H1 (cell line): ENCODE measurements around the gene PGM3. TPM values are rescaled to one million over a fixed set of nuclear protein-coding genes. Genes with fewer than 3 reads are reported as not detected.

ENCODE experiments used
- CTCF ChIA-PET: fragments of 300-600 bp; sonication (Branson Sonifier 250); formaldehyde crosslinking; loops from one replicate; lab custom pipeline; 2021; ENCODE audit not compliant: partially characterized antibody; lab: Charles Lee
- POLR2A ChIA-PET: fragments of 300-600 bp; sonication (Branson Sonifier 250); formaldehyde crosslinking; loops from one replicate; lab custom pipeline; 2021; ENCODE audit warnings: inconsistent platforms; ENCODE audit not compliant: partially characterized antibody; lab: Charles Lee
- DNase-seq, 2 experiments: peaks; one replicate each; pipeline versions ENCODE4 v3.0.0 to v3.0.0-alpha.2; 2010 to 2022; ENCODE audit warnings: low spot score in 2 of 2, low read depth in 1 of 2, mixed read lengths in 1 of 2
- FAIRE-seq: peaks from 2 replicates; lab custom pipeline; 2011; peaks lifted over from hg19 to GRCh38; lab: Jason Lieb, UNC
- H2AFZ ChIP-seq: 2 replicates; pipeline ENCODE4 v1.8.1; 2012; ENCODE audit warnings: low read length, inconsistent platforms
- H2AK5ac ChIP-seq: 2 replicates; pipeline ENCODE4 v1.6.1; 2013; ENCODE audit warnings: low read depth, low read length
- H2BK120ac ChIP-seq: replicated peaks from 2 replicates; pipeline ENCODE3; 2013; ENCODE audit warnings: low read depth, low read length, inconsistent platforms
- H2BK12ac ChIP-seq: 2 replicates; pipeline ENCODE4 v1.6.1; 2013; ENCODE audit warnings: low read depth, low read length
- H2BK15ac ChIP-seq: 2 replicates; pipeline ENCODE4 v1.6.1; 2013; ENCODE audit warnings: low read length
- H2BK20ac ChIP-seq: 2 replicates; pipeline ENCODE4 v1.6.1; 2013; ENCODE audit warnings: low read length
- H2BK5ac ChIP-seq: 2 replicates; pipeline ENCODE4 v1.6.1; 2013; ENCODE audit warnings: low read depth, low read length
- H3K14ac ChIP-seq: 2 replicates; pipeline ENCODE4 v1.6.1; 2013; ENCODE audit warnings: inconsistent platforms; ENCODE audit not compliant: insufficient read length
- H3K18ac ChIP-seq: 2 replicates; pipeline ENCODE4 v1.6.1; 2013; ENCODE audit warnings: low read length; ENCODE audit errors: extremely low read depth
- H3K23ac ChIP-seq: 2 replicates; pipeline ENCODE4 v1.6.1; 2013; ENCODE audit warnings: inconsistent platforms; ENCODE audit not compliant: insufficient read length
- H3K23me2 ChIP-seq: 2 replicates; pipeline ENCODE4 v1.6.1; 2013; ENCODE audit warnings: low read depth, low read length
- H3K27ac ChIP-seq: 2 replicates; pipeline ENCODE4 v1.6.1; 2011; ENCODE audit warnings: low read depth, low read length, inconsistent platforms
- H3K27me3 ChIP-seq, 4 experiments: replicated peaks in 1 of 4; 1 replicate in 1 of 4; 2 replicates in 3 of 4; pipeline versions ENCODE4 v1.6.1 to v1.8.1; 2011 to 2013; ENCODE audit warnings: low read length in 3 of 4, mild to moderate bottlenecking in 3 of 4, inconsistent platforms in 2 of 4, mixed read lengths in 2 of 4, moderate library complexity in 1 of 4; ENCODE audit not compliant: control insufficient read depth in 3 of 4, insufficient read depth in 3 of 4; ENCODE audit errors: extremely low read depth in 1 of 4
- H3K36me3 ChIP-seq, 4 experiments: 2 replicates each; pipeline versions ENCODE4 v1.6.1 to v1.8.1; 2011 to 2013; ENCODE audit warnings: mild to moderate bottlenecking in 4 of 4, low read length in 3 of 4, moderate library complexity in 2 of 4, control low read depth in 1 of 4, inconsistent platforms in 1 of 4; ENCODE audit not compliant: insufficient read depth in 4 of 4, control insufficient read depth in 2 of 4
- H3K4ac ChIP-seq: replicated peaks from 2 replicates; pipeline ENCODE3; 2013; ENCODE audit warnings: low read length, low read depth, mixed read lengths, inconsistent platforms; ENCODE audit not compliant: insufficient read length
- H3K4me1 ChIP-seq, 4 experiments: replicated peaks in 1 of 4; 1 replicate in 1 of 4; 2 replicates in 3 of 4; pipeline versions ENCODE4 v1.6.1 to v1.8.1; 2011 to 2013; ENCODE audit warnings: low read length in 3 of 4, inconsistent platforms in 2 of 4, mixed read lengths in 1 of 4; ENCODE audit not compliant: insufficient read depth in 4 of 4, control insufficient read depth in 3 of 4
- H3K4me2 ChIP-seq, 2 experiments: 2 replicates each; pipeline versions ENCODE4 v1.6.1 to v1.8.1; 2011 to 2013; ENCODE audit warnings: low read depth in 2 of 2, low read length in 2 of 2, control low read depth in 1 of 2, inconsistent platforms in 1 of 2, mild to moderate bottlenecking in 1 of 2; ENCODE audit not compliant: insufficient read depth in 1 of 2
- H3K4me3 ChIP-seq, 4 experiments: fragments of 200-600, 300-600 bp in 1 of 4; sonication (generic), shearing (Covaris generic), sonication (Bioruptor Twin) in 1 of 4; 2 replicates each; pipeline versions ENCODE4 v1.5.1 to v1.8.1; 2011 to 2016; ENCODE audit warnings: low read length in 4 of 4, low read depth in 3 of 4, control low read depth in 2 of 4, inconsistent platforms in 2 of 4, mild to moderate bottlenecking in 2 of 4, mixed read lengths in 1 of 4, moderate library complexity in 1 of 4; ENCODE audit not compliant: insufficient read depth in 2 of 4; ENCODE audit errors: extremely low read depth in 1 of 4
- H3K56ac ChIP-seq: replicated peaks from 2 replicates; pipeline ENCODE3; 2013; ENCODE audit warnings: low read depth, mild to moderate bottlenecking, mixed read lengths, low read length, inconsistent platforms; ENCODE audit not compliant: insufficient read length
- H3K79me1 ChIP-seq: 2 replicates; pipeline ENCODE4 v1.6.1; 2013; ENCODE audit warnings: low read depth, low read length, control low read depth
- H3K79me2 ChIP-seq, 2 experiments: 2 replicates each; pipeline versions ENCODE4 v1.6.1 to v1.8.1; 2012 to 2013; ENCODE audit warnings: low read length in 2 of 2, mild to moderate bottlenecking in 2 of 2, inconsistent platforms in 1 of 2; ENCODE audit not compliant: insufficient read depth in 2 of 2, control insufficient read depth in 1 of 2
- H3K9ac ChIP-seq, 4 experiments: replicated peaks in 1 of 4; 1 replicate in 1 of 4; 2 replicates in 3 of 4; pipeline versions ENCODE4 v1.6.1 to v1.8.1; 2011 to 2013; ENCODE audit warnings: low read depth in 3 of 4, low read length in 3 of 4, control low read depth in 2 of 4, mild to moderate bottlenecking in 2 of 4, moderate library complexity in 2 of 4, inconsistent platforms in 1 of 4; ENCODE audit errors: extremely low read depth in 1 of 4
- H3K9me3 ChIP-seq, 2 experiments: 2 replicates each; pipeline versions ENCODE4 v1.6.1 to v1.8.1; 2012 to 2013; ENCODE audit warnings: mild to moderate bottlenecking in 2 of 2, moderate library complexity in 2 of 2, control low read depth in 1 of 2, inconsistent platforms in 1 of 2, low read depth in 1 of 2, low read length in 1 of 2, mixed read lengths in 1 of 2; ENCODE audit not compliant: insufficient read depth in 2 of 2
- H4K20me1 ChIP-seq, 2 experiments: replicated peaks in 1 of 2; 2 replicates each; pipeline versions ENCODE3 to v1.8.1; 2011 to 2013; ENCODE audit warnings: inconsistent platforms in 2 of 2, low read length in 2 of 2, mild to moderate bottlenecking in 1 of 2; ENCODE audit not compliant: insufficient read depth in 2 of 2, control insufficient read depth in 1 of 2
- H4K5ac ChIP-seq: 2 replicates; pipeline ENCODE4 v1.6.1; 2013; ENCODE audit warnings: low read length, low read depth, mixed read lengths, inconsistent platforms; ENCODE audit not compliant: insufficient read length
- H4K8ac ChIP-seq: 2 replicates; pipeline ENCODE4 v1.8.0; 2013; ENCODE audit warnings: mild to moderate bottlenecking, moderate library complexity, low read length, inconsistent platforms; ENCODE audit not compliant: insufficient read depth; ENCODE audit errors: extremely low read depth
- H4K91ac ChIP-seq: replicated peaks from 2 replicates; pipeline ENCODE3; 2013; ENCODE audit warnings: low read length, mixed read lengths, inconsistent platforms; ENCODE audit not compliant: insufficient read length
- ASH2L ChIP-seq: fragments of 200-600, 300-600 bp; sonication (generic); IDR thresholded peaks from one replicate; pipeline ENCODE4 v1.7.1; 2017; ENCODE audit warnings: low read length
- CEBPB ChIP-seq: IDR thresholded peaks from 2 replicates; pipeline ENCODE4 v1.6.1; 2012; ENCODE audit warnings: low read depth, low read length
- CHD2 ChIP-seq: IDR thresholded peaks from 2 replicates; pipeline ENCODE4 v1.6.1; 2012; ENCODE audit warnings: low read length, improper control_type of control experiment
- JUND ChIP-seq: IDR thresholded peaks from 2 replicates; pipeline ENCODE4 v1.6.1; 2011; ENCODE audit warnings: mild to moderate bottlenecking, improper control_type of control experiment, low read length
- NRF1 ChIP-seq: IDR thresholded peaks from 2 replicates; pipeline ENCODE4 v1.6.1; 2011; ENCODE audit warnings: mild to moderate bottlenecking, low read depth, low read length, improper control_type of control experiment
- POLR2AphosphoS5 ChIP-seq: IDR thresholded peaks from 2 replicates; pipeline ENCODE4 v1.6.1; 2011; ENCODE audit warnings: low read depth, low read length
- SIN3A ChIP-seq, 2 experiments: IDR thresholded peaks in 1 of 2; conservative IDR thresholded peaks in 1 of 2; 2 replicates each; pipeline ENCODE4 v1.6.1; 2011 to 2012; ENCODE audit warnings: low read length in 2 of 2, improper control_type of control experiment in 1 of 2, low read depth in 1 of 2, mild to moderate bottlenecking in 1 of 2
- SP2 ChIP-seq: IDR thresholded peaks from 2 replicates; pipeline ENCODE4 v1.6.1; 2012; ENCODE audit warnings: mild to moderate bottlenecking, low read length, inconsistent platforms
- SUZ12 ChIP-seq: fragments of 200-600 bp; sonication (generic); IDR thresholded peaks from 2 replicates; pipeline ENCODE4 v1.6.1; 2012; ENCODE audit warnings: mild to moderate bottlenecking, inconsistent platforms, low read length, moderate library complexity, mixed read lengths
- YY1 ChIP-seq: IDR thresholded peaks from 2 replicates; pipeline ENCODE4 v1.6.1; 2011; ENCODE audit warnings: low read depth, mild to moderate bottlenecking, low read length
- WGBS, 2 experiments: shearing (Covaris generic) in 1 of 2; methylation state at CpG; one replicate each; pipeline versions ENCODE4 v1.1.6 to v1.1.7; 2013 to 2015; ENCODE audit warnings: low lambda C conversion rate in 2 of 2, mixed read lengths in 2 of 2, inconsistent platforms in 1 of 2, low coverage in 1 of 2, missing lambda C conversion rate in 1 of 2; ENCODE audit not compliant: insufficient replicate concordance in 2 of 2, insufficient coverage in 1 of 2, insufficient read length in 1 of 2; ENCODE audit errors: extremely low coverage in 1 of 2, missing lambda C conversion rate in 1 of 2; 5-methylcytosine and 5-hydroxymethylcytosine counted together
- polyA plus RNA-seq, 7 experiments: library from polyadenylated mRNA; depleted of rRNA in 3 of 7; stranded (reverse) in 5 of 7; unstranded in 2 of 7; fragments of >200 nt in 5 of 7; fragments of 200-250 nt in 2 of 7; gene quantifications; 1 replicate in 5 of 7; 2 replicates in 1 of 7; 4 replicates in 1 of 7; pipeline versions ENCODE4 v1.2.1 to v1.2.3, GENCODE V29; 2011 to 2013; ENCODE audit warnings: missing spikeins in 2 of 7, mixed read lengths in 2 of 7
- total RNA-seq: library from RNA; stranded (reverse); fragmentation: NEBNext Ultra II Directional; extraction: Animal tissue kit (Norgen Biotek cat#: 25700); gene quantifications from 2 replicates; pipeline ENCODE4 v1.2.1, GENCODE V29; 2021
- TF ChIP-seq, protein P1 (sequence below), 3 experiments: IDR thresholded peaks; 1 replicate in 2 of 3; 2 replicates in 1 of 3; pipeline versions ENCODE4 v1.5.1 to v1.6.1; 2011; ENCODE audit warnings: low read length in 3 of 3, mild to moderate bottlenecking in 3 of 3, inconsistent platforms in 2 of 3, low read depth in 1 of 3, moderate library complexity in 1 of 3; ENCODE audit not compliant: insufficient read depth in 1 of 3; ENCODE audit errors: control extremely low read depth in 1 of 3

Gene PGM3
- total and polyA plus RNA-seq, 2 of the 8 experiments (the other 6 are each of a cell fraction or from before 2014, with no cell fraction given) = 14.5 to 60.5 TPM

GRCh38 chr6:83183082-83183828 is 9.8 kb downstream of the PGM3 start:
- FAIRE-seq (no peak), DNase-seq (no peak)
- Histone ChIP-seq H4K91ac (no peak overlapping the region), H4K5ac (no peak overlapping the region), H3K27ac (no peak overlapping the region), H3K9me3 (no peaks in the 10 kb centered on the region), H2BK15ac (no peak overlapping the region), H3K23ac (no peak overlapping the region), H3K36me3 (peaks cover 4 to 84% (median 31%) of the 10 kb centered on the region in 4 experiments), H2BK20ac (no peak overlapping the region), H2BK5ac (no peak overlapping the region), H3K56ac (no peak overlapping the region), H3K23me2 (no peaks in the 10 kb centered on the region), H4K8ac (no peak overlapping the region), H3K4me3 (no peak overlapping the region), H2BK12ac (no peak overlapping the region), H3K9ac (no peak overlapping the region), H3K79me1 (no peaks in the 10 kb centered on the region), H2BK120ac (no peak overlapping the region), H3K14ac (no peak overlapping the region), H4K20me1 (peaks cover 2 to 3% of the 10 kb centered on the region in 2 experiments), H3K4me1 (peaks cover 0 to 2% (median 0%) of the 10 kb centered on the region in 4 experiments; a peak in 1 of 7 replicates), H2AK5ac (no peak overlapping the region), H3K4ac (no peak overlapping the region), H3K18ac (no peak overlapping the region), H2AFZ (no peak overlapping the region), H3K79me2 (no peaks in the 10 kb centered on the region), H3K4me2 (no peak overlapping the region), H3K27me3 (no peaks in the 10 kb centered on the region)
- WGBS, 2 experiments = 92% methylated on average over 9 of the region's 9 CpGs; no CpG with 5 or more reads in 1 of the 2 experiments
- CTCF ChIA-PET = interaction anchor here (0.9 to 2.0 kb wide), 6 partner anchors 18 to 328 kb away, joined by 3 to 9 read pairs (median 5); partner anchors contain the start of genes DOP1A and UBE3D
- POLR2A ChIA-PET = interaction anchor here (0.6 kb wide), 1 partner anchor 40 kb away, joined by 4 read pairs; no protein-coding TSS in a partner anchor
- TF ChIP-seq CHD2 (no peak), SIN3A (conservative IDR thresholded peaks at IDR 0.05 in 1 of 2, IDR thresholded peaks at IDR 0.05 in 1 of 2; ENCODE audit: low read depth in 1 of 2, low read length in 2 of 2) (no peak), SP2 (no peak), SUZ12 (no peak), NRF1 (no peak), ASH2L (no peak), POLR2AphosphoS5 (no peak), JUND (no peak), YY1 (no peak), CEBPB (no peak)
- TF ChIP-seq, protein P1, sequence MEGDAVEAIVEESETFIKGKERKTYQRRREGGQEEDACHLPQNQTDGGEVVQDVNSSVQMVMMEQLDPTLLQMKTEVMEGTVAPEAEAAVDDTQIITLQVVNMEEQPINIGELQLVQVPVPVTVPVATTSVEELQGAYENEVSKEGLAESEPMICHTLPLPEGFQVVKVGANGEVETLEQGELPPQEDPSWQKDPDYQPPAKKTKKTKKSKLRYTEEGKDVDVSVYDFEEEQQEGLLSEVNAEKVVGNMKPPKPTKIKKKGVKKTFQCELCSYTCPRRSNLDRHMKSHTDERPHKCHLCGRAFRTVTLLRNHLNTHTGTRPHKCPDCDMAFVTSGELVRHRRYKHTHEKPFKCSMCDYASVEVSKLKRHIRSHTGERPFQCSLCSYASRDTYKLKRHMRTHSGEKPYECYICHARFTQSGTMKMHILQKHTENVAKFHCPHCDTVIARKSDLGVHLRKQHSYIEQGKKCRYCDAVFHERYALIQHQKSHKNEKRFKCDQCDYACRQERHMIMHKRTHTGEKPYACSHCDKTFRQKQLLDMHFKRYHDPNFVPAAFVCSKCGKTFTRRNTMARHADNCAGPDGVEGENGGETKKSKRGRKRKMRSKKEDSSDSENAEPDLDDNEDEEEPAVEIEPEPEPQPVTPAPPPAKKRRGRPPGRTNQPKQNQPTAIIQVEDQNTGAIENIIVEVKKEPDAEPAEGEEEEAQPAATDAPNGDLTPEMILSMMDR (IDR thresholded peaks at IDR 0.05; ENCODE audit: control extremely low read depth in 1 of 3, insufficient read depth in 1 of 3, low read depth in 1 of 3, low read length in 3 of 3) = no peak
